HEK293 (cell line): ENCODE data around the gene PHC3.

Source experiments
- CTCF ChIA-PET: fragments of 350-600 bp; formaldehyde crosslinking; extraction: SDS; loops from one replicate; lab custom pipeline; 2021; ENCODE audit warnings: antibody characterized with exemption; lab: Yijun Ruan, JAX
- POLR2A ChIA-PET: fragments of 300-600 bp; formaldehyde crosslinking; extraction: SDS; loops from one replicate; lab custom pipeline; 2020; ENCODE audit warnings: antibody characterized with exemption, inconsistent platforms; lab: Yijun Ruan, JAX
- H3K27ac ChIP-seq: fragments of 200-500 bp; sonication (Bioruptor generic); 2 replicates; pipeline ENCODE4 v1.5.1; 2014; ENCODE audit warnings: low read depth, low read length, control low read depth, inconsistent platforms; ENCODE audit errors: extremely low read depth
- H3K36me3 ChIP-seq, 2 experiments: fragments of 200-500 bp in 1 of 2; sonication (Bioruptor generic) in 1 of 2; 1 replicate in 1 of 2; 2 replicates in 1 of 2; pipeline ENCODE4 v1.5.1; 2014 to 2017; ENCODE audit warnings: inconsistent platforms in 2 of 2, low read length in 2 of 2; ENCODE audit not compliant: control insufficient read depth in 2 of 2, insufficient read depth in 1 of 2
- H3K4me1 ChIP-seq: fragments of 200-500 bp; sonication (Bioruptor generic); 2 replicates; pipeline ENCODE4 v1.5.1; 2014; ENCODE audit warnings: mild to moderate bottlenecking, low read length, inconsistent platforms; ENCODE audit not compliant: control insufficient read depth, insufficient read depth
- H3K4me3 ChIP-seq: 2 replicates; pipeline ENCODE4 v1.5.1; 2011; ENCODE audit warnings: low read depth, mild to moderate bottlenecking, control low read depth, low read length, moderate library complexity
- H3K9me3 ChIP-seq: fragments of 200-500 bp; sonication (Bioruptor generic); 2 replicates; pipeline ENCODE4 v1.5.1; 2014; ENCODE audit warnings: low read depth, low read length, inconsistent platforms; ENCODE audit not compliant: control insufficient read depth, insufficient read depth
- GLI2 ChIP-seq: fragments of 450-650 bp; formaldehyde crosslinking; IDR thresholded peaks from 2 replicates; pipeline ENCODE4; 2017; ENCODE audit warnings: missing biosample characterization, missing genetic modification characterization, low read depth, borderline replicate concordance
- HOXA7 ChIP-seq: sonication (generic); formaldehyde crosslinking; IDR thresholded peaks from 2 replicates; pipeline ENCODE4 v1.8.1; 2022; ENCODE audit warnings: missing genetic modification reagents, borderline replicate concordance
- INSM2 ChIP-seq: fragments of 450-650 bp; formaldehyde crosslinking; IDR thresholded peaks from 2 replicates; pipeline ENCODE4 v1.5.1; 2016; ENCODE audit warnings: missing biosample characterization, missing genetic modification characterization
- PRDM4 ChIP-seq: fragments of 450-650 bp; formaldehyde crosslinking; IDR thresholded peaks from 2 replicates; pipeline ENCODE4 v1.5.1; 2017; ENCODE audit warnings: missing biosample characterization, missing genetic modification characterization
- REPIN1 ChIP-seq: fragments of 450-650 bp; formaldehyde crosslinking; IDR thresholded peaks from 2 replicates; pipeline ENCODE4 v1.5.1; 2017; ENCODE audit warnings: missing biosample characterization, missing genetic modification characterization, low read depth
- SP3 ChIP-seq: fragments of 450-650 bp; formaldehyde crosslinking; IDR thresholded peaks from 2 replicates; pipeline ENCODE4 v1.5.1; 2016; ENCODE audit warnings: missing biosample characterization, missing genetic modification characterization
- SP7 ChIP-seq: fragments of 450-650 bp; formaldehyde crosslinking; IDR thresholded peaks from 2 replicates; pipeline ENCODE4 v1.5.1; 2016; ENCODE audit warnings: missing biosample characterization, missing genetic modification characterization
- TRIM28 ChIP-seq: IDR thresholded peaks from 2 replicates; pipeline ENCODE4 v1.6.1; 2011; ENCODE audit warnings: low read length, control low read depth, borderline replicate concordance
- YY2 ChIP-seq: fragments of 450-650 bp; formaldehyde crosslinking; IDR thresholded peaks from 2 replicates; pipeline ENCODE4 v1.5.1; 2016; ENCODE audit warnings: missing biosample characterization, missing genetic modification characterization
- ZBTB20 ChIP-seq: fragments of 450-650 bp; formaldehyde crosslinking; IDR thresholded peaks from 2 replicates; pipeline ENCODE4 v1.5.1; 2016; ENCODE audit warnings: missing biosample characterization, missing genetic modification characterization
- ZBTB21 ChIP-seq: fragments of 450-650 bp; formaldehyde crosslinking; IDR thresholded peaks from 2 replicates; pipeline ENCODE4 v1.5.1; 2017; ENCODE audit warnings: missing biosample characterization, missing genetic modification characterization
- ZBTB48 ChIP-seq: fragments of 450-650 bp; formaldehyde crosslinking; IDR thresholded peaks from 2 replicates; pipeline ENCODE4 v1.5.1; 2016; ENCODE audit warnings: missing biosample characterization, missing genetic modification characterization
- ZBTB7A ChIP-seq: fragments of 450-650 bp; formaldehyde crosslinking; IDR thresholded peaks from 2 replicates; pipeline ENCODE4 v1.5.1; 2016; ENCODE audit warnings: low read depth, missing biosample characterization, missing genetic modification characterization
- ZBTB8A ChIP-seq: fragments of 450-650 bp; formaldehyde crosslinking; IDR thresholded peaks from 2 replicates; pipeline ENCODE4 v1.5.1; 2016; ENCODE audit warnings: missing biosample characterization, missing genetic modification characterization
- ZFP69B ChIP-seq: fragments of 450-650 bp; formaldehyde crosslinking; IDR thresholded peaks from 2 replicates; pipeline ENCODE4 v1.5.1; 2016; ENCODE audit warnings: missing biosample characterization, missing genetic modification characterization
- ZNF132 ChIP-seq: fragments of 450-650 bp; formaldehyde crosslinking; IDR thresholded peaks from 2 replicates; pipeline ENCODE4 v1.5.1; 2017; ENCODE audit warnings: missing biosample characterization, missing genetic modification characterization, borderline replicate concordance
- ZNF157 ChIP-seq: fragments of 450-650 bp; formaldehyde crosslinking; IDR thresholded peaks from 2 replicates; pipeline ENCODE4 v1.5.1; 2016; ENCODE audit warnings: missing biosample characterization, missing genetic modification characterization
- ZNF175 ChIP-seq: fragments of 450-650 bp; formaldehyde crosslinking; IDR thresholded peaks from 2 replicates; pipeline ENCODE4 v1.5.1; 2016; ENCODE audit warnings: missing biosample characterization, missing genetic modification characterization
- ZNF335 ChIP-seq: fragments of 450-650 bp; formaldehyde crosslinking; conservative IDR thresholded peaks from 2 replicates; pipeline ENCODE4 v1.5.1; 2016; ENCODE audit warnings: missing biosample characterization, missing genetic modification characterization
- ZNF341 ChIP-seq: fragments of 450-650 bp; formaldehyde crosslinking; IDR thresholded peaks from 2 replicates; pipeline ENCODE4; 2016; ENCODE audit warnings: low read depth, missing biosample characterization, missing genetic modification characterization
- ZNF423 ChIP-seq: fragments of 450-650 bp; formaldehyde crosslinking; IDR thresholded peaks from 2 replicates; pipeline ENCODE4 v1.5.1; 2016; ENCODE audit warnings: missing biosample characterization, missing genetic modification characterization
- ZNF473 ChIP-seq: fragments of 450-650 bp; formaldehyde crosslinking; IDR thresholded peaks from 2 replicates; pipeline ENCODE4 v1.5.1; 2017; ENCODE audit warnings: missing biosample characterization, missing genetic modification characterization
- ZNF48 ChIP-seq: fragments of 450-650 bp; formaldehyde crosslinking; IDR thresholded peaks from 2 replicates; pipeline ENCODE4 v1.5.1; 2016; ENCODE audit warnings: missing biosample characterization, missing genetic modification characterization
- ZNF549 ChIP-seq: fragments of 450-650 bp; IDR thresholded peaks from 2 replicates; pipeline ENCODE4 v1.5.1; 2018; ENCODE audit warnings: missing biosample characterization, missing genetic modification characterization, mild to moderate bottlenecking, inconsistent platforms, moderate library complexity
- ZNF571 ChIP-seq: fragments of 450-650 bp; formaldehyde crosslinking; IDR thresholded peaks from 2 replicates; pipeline ENCODE4 v1.5.0; 2017; ENCODE audit warnings: missing biosample characterization, missing genetic modification characterization
- ZNF600 ChIP-seq: fragments of 450-650 bp; formaldehyde crosslinking; IDR thresholded peaks from 2 replicates; pipeline ENCODE4 v1.5.1; 2016; ENCODE audit warnings: missing biosample characterization, missing genetic modification characterization
- ZNF629 ChIP-seq: fragments of 450-650 bp; formaldehyde crosslinking; IDR thresholded peaks from 2 replicates; pipeline ENCODE4 v1.5.1; 2017; ENCODE audit warnings: missing biosample characterization, missing genetic modification characterization
- ZNF660 ChIP-seq: fragments of 450-650 bp; IDR thresholded peaks from 2 replicates; pipeline ENCODE4 v1.5.1; 2018; ENCODE audit warnings: missing biosample characterization, mild to moderate bottlenecking, missing genetic modification characterization
- ZNF837 ChIP-seq: fragments of 450-650 bp; formaldehyde crosslinking; IDR thresholded peaks from 2 replicates; pipeline ENCODE4 v1.5.1; 2016; ENCODE audit warnings: missing biosample characterization, missing genetic modification characterization
- TF ChIP-seq, protein P1 (sequence below): fragments of 450-650 bp; formaldehyde crosslinking; IDR thresholded peaks from 2 replicates; pipeline ENCODE4 v1.5.1; 2016; ENCODE audit warnings: missing biosample characterization, missing genetic modification characterization
- TF ChIP-seq, protein P2 (sequence below): fragments of 450-650 bp; formaldehyde crosslinking; IDR thresholded peaks from 2 replicates; pipeline ENCODE4 v1.5.1; 2017; ENCODE audit warnings: missing biosample characterization, missing genetic modification characterization

The PHC3 gene

GRCh38 chr3:170180908-170181885, at the start of gene PHC3:
Gene PHC3 (minus strand): TSS chr3:170181733. CDS start chr3:170181715, 18 bp downstream.
- H3K4me1 ChIP-seq, result no peaks in the 10 kb centered on the region
- H3K27ac ChIP-seq, result peak within 1 kb of the TSS; percentile 77
- peak within 1 kb of the TSS; percentile 100 for H3K4me3 ChIP-seq
- H3K36me3 ChIP-seq, result peaks cover 10 to 26% of the 10 kb centered on the region in 2 experiments; a peak in 2 of 3 replicates
- POLR2A ChIA-PET, result interaction anchor here (0.6 to 2.1 kb wide), 4 partner anchors 10 to 126 kb away, joined by 3 to 7 read pairs (median 3); no protein-coding TSS in a partner anchor
- no peaks in the 10 kb centered on the region for H3K9me3 ChIP-seq
- CTCF ChIA-PET, result interaction anchor here (0.7 to 1.0 kb wide), 2 partner anchors 38 to 68 kb away, joined by 3 read pairs; no protein-coding TSS in a partner anchor
- TF ChIP-seq ZBTB20 (tag by site-specific recombination) (peak; percentile 37; the same call in 1 of the 2 replicates), ZNF48 (tag by site-specific recombination) (no peak), ZNF600 (tag by site-specific recombination) (peak; percentile 69), ZNF132 (tag by site-specific recombination) (no peak), SP7 (tag by site-specific recombination) (0 out of 2 replicates have a peak, but pooled peaks have one; percentile 54), SP3 (tag by site-specific recombination) (peak; percentile 47), ZNF341 (tag by site-specific recombination) (peak; percentile 91), ZNF157 (tag by site-specific recombination) (no peak), ZNF837 (tag by site-specific recombination) (no peak), ZNF175 (tag by site-specific recombination) (no peak), ZBTB7A (tag by site-specific recombination) (no peak), GLI2 (no peak), ZFP69B (tag by site-specific recombination) (peak; percentile 68), ZNF473 (tag by site-specific recombination) (no peak), ZNF549 (tag by site-specific recombination) (no peak), ZBTB48 (tag by site-specific recombination) (peak; percentile 61), ZBTB21 (tag by site-specific recombination) (peak; percentile 71), YY2 (tag by site-specific recombination) (peak; percentile 88), TRIM28 (no peak), INSM2 (tag by site-specific recombination) (peak; percentile 49), HOXA7 (no peak), ZNF335 (peak; percentile 83), ZBTB8A (tag by site-specific recombination) (peak; percentile 60; the same call in 1 of the 2 replicates), REPIN1 (tag by site-specific recombination) (no peak), ZNF629 (tag by site-specific recombination) (peak; percentile 61), PRDM4 (tag by site-specific recombination) (peak; percentile 8; the same call in 1 of the 2 replicates), ZNF660 (peak; percentile 19; the same call in 1 of the 2 replicates), ZNF571 (no peak), ZNF423 (tag by site-specific recombination) (0 out of 2 replicates have a peak, but pooled peaks have one; percentile 33)
- TF ChIP-seq, protein P1, sequence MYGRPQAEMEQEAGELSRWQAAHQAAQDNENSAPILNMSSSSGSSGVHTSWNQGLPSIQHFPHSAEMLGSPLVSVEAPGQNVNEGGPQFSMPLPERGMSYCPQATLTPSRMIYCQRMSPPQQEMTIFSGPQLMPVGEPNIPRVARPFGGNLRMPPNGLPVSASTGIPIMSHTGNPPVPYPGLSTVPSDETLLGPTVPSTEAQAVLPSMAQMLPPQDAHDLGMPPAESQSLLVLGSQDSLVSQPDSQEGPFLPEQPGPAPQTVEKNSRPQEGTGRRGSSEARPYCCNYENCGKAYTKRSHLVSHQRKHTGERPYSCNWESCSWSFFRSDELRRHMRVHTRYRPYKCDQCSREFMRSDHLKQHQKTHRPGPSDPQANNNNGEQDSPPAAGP (tag by site-specific recombination), result peak; percentile 54; the same call in 1 of the 2 replicates
- TF ChIP-seq, protein P2, sequence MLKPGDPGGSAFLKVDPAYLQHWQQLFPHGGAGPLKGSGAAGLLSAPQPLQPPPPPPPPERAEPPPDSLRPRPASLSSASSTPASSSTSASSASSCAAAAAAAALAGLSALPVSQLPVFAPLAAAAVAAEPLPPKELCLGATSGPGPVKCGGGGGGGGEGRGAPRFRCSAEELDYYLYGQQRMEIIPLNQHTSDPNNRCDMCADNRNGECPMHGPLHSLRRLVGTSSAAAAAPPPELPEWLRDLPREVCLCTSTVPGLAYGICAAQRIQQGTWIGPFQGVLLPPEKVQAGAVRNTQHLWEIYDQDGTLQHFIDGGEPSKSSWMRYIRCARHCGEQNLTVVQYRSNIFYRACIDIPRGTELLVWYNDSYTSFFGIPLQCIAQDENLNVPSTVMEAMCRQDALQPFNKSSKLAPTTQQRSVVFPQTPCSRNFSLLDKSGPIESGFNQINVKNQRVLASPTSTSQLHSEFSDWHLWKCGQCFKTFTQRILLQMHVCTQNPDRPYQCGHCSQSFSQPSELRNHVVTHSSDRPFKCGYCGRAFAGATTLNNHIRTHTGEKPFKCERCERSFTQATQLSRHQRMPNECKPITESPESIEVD, result no peak
